Mucosa of descending colon (tissue), 3 donors: ENCODE measurements around the gene SPATS2L. TPM values are rescaled to one million over a fixed set of nuclear protein-coding genes. Genes with fewer than 3 reads are reported as not detected.

Experiments used
- ATAC-seq: fragments of 200-7000 bp; cut with Tn5 transposase; one replicate; pipeline ENCODE4 v1.9.1; 2020; ENCODE audit warnings: mild to moderate bottlenecking, moderate library complexity
- DNase-seq, 3 donors: peaks; one replicate each; pipeline ENCODE4 v3.0.0-alpha.2; 2020
- H3K36me3 ChIP-seq: fragments of 200-600 bp; one replicate; pipeline ENCODE4 v1.8.0; 2021; ENCODE audit warnings: low read depth, mild to moderate bottlenecking
- H3K4me1 ChIP-seq: fragments of 200-600 bp; one replicate; pipeline ENCODE4 v1.8.0; 2021; ENCODE audit warnings: low read depth, mild to moderate bottlenecking
- H3K4me3 ChIP-seq: fragments of 200-600 bp; one replicate; pipeline ENCODE4 v1.8.0; 2021; ENCODE audit warnings: mild to moderate bottlenecking
- H3K9me3 ChIP-seq: fragments of 200-600 bp; one replicate; pipeline ENCODE4 v1.8.0; 2021; ENCODE audit warnings: mild to moderate bottlenecking
- CTCF ChIP-seq: fragments of 200-600 bp; IDR thresholded peaks from one replicate; pipeline ENCODE4 v1.8.0; 2022; ENCODE audit warnings: antibody characterized with exemption, mild to moderate bottlenecking
- intact Hi-C, 2 donors: fragments of 100-400 bp; cut with DNase I in 1 of 2; cut with micrococcal nuclease in 1 of 2; formaldehyde crosslinking; loops; one replicate each; pipeline versions ENCODE4 v1.11.0 to v1.11.1; 2022; cut with DNase I, micrococcal nuclease
- total RNA-seq, 3 donors: library from RNA; stranded (reverse); fragmentation: NEBNext Ultra II Directional in 2 of 3; extraction: Animal tissue kit (Norgen Biotek cat#: 25700) in 2 of 3; gene quantifications; one replicate each; pipeline versions ENCODE4 v1.2.1 to v1.2.4, GENCODE V29; 2021 to 2023
- donor health status: DM: no; HTN: no; CAD: no; lungs with moderate emphysema.
- donor health status: DM: no; HTN: no; CAD: no.
- donor health status: DM: no; HTN: yes; CAD: no.

SPATS2L gene
- total RNA-seq, 3 donors from 2014 or later: 160 to 238 (median 232) TPM

GRCh38 chr2:200422071-200422470 lies 115.6 kb downstream of the SPATS2L start:
- intact Hi-C loops: no loop called here
- Histone ChIP-seq H3K4me1 (no peaks in the 10 kb centered on the region), H3K36me3 (no peaks in the 10 kb centered on the region), H3K4me3 (no peak overlapping the region), H3K9me3 (no peaks in the 10 kb centered on the region)
- ATAC-seq: no peak
- no peak for TF ChIP-seq CTCF
- DNase-seq: no peak

- Histone ChIP-seq H3K4me1 (no peaks in the 10 kb centered on the region), H3K9me3 (no peaks in the 10 kb centered on the region), H3K4me3 (no peak overlapping the region), H3K36me3 (no peaks in the 10 kb centered on the region)
- intact Hi-C loops: no loop called here
- no peak for TF ChIP-seq CTCF
- ATAC-seq: no peak
- no peak for DNase-seq
These were observed 116.2 kb downstream of the SPATS2L start for GRCh38 chr2:200422532-200423261.

GRCh38 chr2:200423541-200423940 lies 117.0 kb downstream of the SPATS2L start:
- Histone ChIP-seq H3K9me3 (no peaks in the 10 kb centered on the region), H3K4me3 (no peak overlapping the region), H3K36me3 (no peaks in the 10 kb centered on the region), H3K4me1 (no peaks in the 10 kb centered on the region)
- TF ChIP-seq CTCF: no peak
- ATAC-seq: no peak
- DNase-seq: no peak
- intact Hi-C loops: no loop called here

- Histone ChIP-seq H3K36me3 (no peaks in the 10 kb centered on the region), H3K4me3 (no peak overlapping the region), H3K4me1 (no peaks in the 10 kb centered on the region), H3K9me3 (no peaks in the 10 kb centered on the region)
- DNase-seq (no peak), ATAC-seq (no peak)
- intact Hi-C loops: no loop called here
- TF ChIP-seq CTCF: no peak
These were observed 118.7 kb downstream of the SPATS2L start for GRCh38 chr2:200425026-200425821.

- ATAC-seq (no peak), DNase-seq (no peak)
- Histone ChIP-seq H3K9me3 (no peaks in the 10 kb centered on the region), H3K36me3 (no peaks in the 10 kb centered on the region), H3K4me3 (no peak overlapping the region), H3K4me1 (no peaks in the 10 kb centered on the region)
- intact Hi-C loops: no loop called here
- TF ChIP-seq CTCF: no peak
These were observed 120.3 kb downstream of the SPATS2L start for GRCh38 chr2:200426754-200427153.
